Measurements from ENCODE around the gene AGAP1. TPM values are rescaled to one million over a fixed set of nuclear protein-coding genes. Genes with fewer than 3 reads are reported as not detected.

AGAP1 gene
- total RNA-seq, 1 donor from 2014 or later: 43.8 TPM

- H3K27ac Mint-ChIP-seq (ENCODE audit: unreplicated experiment): no peak overlapping the region
- no peak overlapping the region for H3K4me3 Mint-ChIP-seq (ENCODE audit: unreplicated experiment)
- TF ChIP-seq CTCF (IDR thresholded peaks at IDR 0.05): no peak
- peaks cover 8% of the 10 kb centered on the region for H3K36me3 Mint-ChIP-seq (ENCODE audit: unreplicated experiment)
- H3K4me1 Mint-ChIP-seq (ENCODE audit: unreplicated experiment): peaks cover 21% of the 10 kb centered on the region
- no peak for DNase-seq (ENCODE audit: extremely low spot score, unreplicated experiment)
- no peaks in the 10 kb centered on the region for H3K9me3 Mint-ChIP-seq (ENCODE audit: unreplicated experiment)
- H3K27me3 Mint-ChIP-seq (ENCODE audit: unreplicated experiment): no peaks in the 10 kb centered on the region
These were observed 219.3 kb downstream of the AGAP1 start for GRCh38 chr2:235713189-235713588.

- no peak for DNase-seq (ENCODE audit: extremely low spot score, unreplicated experiment)
- no peak for TF ChIP-seq CTCF (IDR thresholded peaks at IDR 0.05)
- H3K36me3 Mint-ChIP-seq (ENCODE audit: unreplicated experiment): peaks cover 4% of the 10 kb centered on the region
These were observed 221.8 kb downstream of the AGAP1 start for GRCh38 chr2:235715601-235716000.

GRCh38 chr2:235716875-235717496, 223.1 kb downstream of the AGAP1 start:
- Mint-ChIP-seq H3K27ac (ENCODE audit: unreplicated experiment) (no peak overlapping the region), H3K36me3 (ENCODE audit: unreplicated experiment) (peaks cover 2% of the 10 kb centered on the region), H3K4me1 (ENCODE audit: unreplicated experiment) (no peaks in the 10 kb centered on the region)

More at GRCh38 chr2:235715601-235716000, 221.8 kb downstream of the AGAP1 start:
- no peak overlapping the region for H3K4me3 Mint-ChIP-seq (ENCODE audit: unreplicated experiment)
- H3K9me3 Mint-ChIP-seq (ENCODE audit: unreplicated experiment): no peaks in the 10 kb centered on the region
- no peak overlapping the region for H3K27ac Mint-ChIP-seq (ENCODE audit: unreplicated experiment)
- no peaks in the 10 kb centered on the region for H3K4me1 Mint-ChIP-seq (ENCODE audit: unreplicated experiment)
- H3K27me3 Mint-ChIP-seq (ENCODE audit: unreplicated experiment): no peaks in the 10 kb centered on the region

GRCh38 chr2:235719146-235719942, 225.5 kb downstream of the AGAP1 start:
- Mint-ChIP-seq H3K36me3 (ENCODE audit: unreplicated experiment) (peaks cover 6% of the 10 kb centered on the region), H3K27me3 (ENCODE audit: unreplicated experiment) (no peaks in the 10 kb centered on the region), H3K27ac (ENCODE audit: unreplicated experiment) (no peak overlapping the region), H3K4me1 (ENCODE audit: unreplicated experiment) (no peaks in the 10 kb centered on the region), H3K4me3 (ENCODE audit: unreplicated experiment) (no peak overlapping the region), H3K9me3 (ENCODE audit: unreplicated experiment) (no peaks in the 10 kb centered on the region)
- no peak for DNase-seq (ENCODE audit: extremely low spot score, unreplicated experiment)
- no peak for TF ChIP-seq CTCF (IDR thresholded peaks at IDR 0.05)

More at GRCh38 chr2:235716875-235717496, 223.1 kb downstream of the AGAP1 start:
- Mint-ChIP-seq H3K27me3 (ENCODE audit: unreplicated experiment) (no peaks in the 10 kb centered on the region), H3K4me3 (ENCODE audit: unreplicated experiment) (no peak overlapping the region), H3K9me3 (ENCODE audit: unreplicated experiment) (no peaks in the 10 kb centered on the region)
- DNase-seq (ENCODE audit: extremely low spot score, unreplicated experiment): no peak
- no peak for TF ChIP-seq CTCF (IDR thresholded peaks at IDR 0.05)

- no peak for DNase-seq (ENCODE audit: extremely low spot score, unreplicated experiment)
- Mint-ChIP-seq H3K36me3 (ENCODE audit: unreplicated experiment) (peaks cover 6% of the 10 kb centered on the region), H3K4me1 (ENCODE audit: unreplicated experiment) (no peaks in the 10 kb centered on the region), H3K27ac (ENCODE audit: unreplicated experiment) (no peak overlapping the region), H3K27me3 (ENCODE audit: unreplicated experiment) (no peaks in the 10 kb centered on the region), H3K9me3 (ENCODE audit: unreplicated experiment) (no peaks in the 10 kb centered on the region), H3K4me3 (ENCODE audit: unreplicated experiment) (no peak overlapping the region)
- no peak for TF ChIP-seq CTCF (IDR thresholded peaks at IDR 0.05)
These were observed 227.8 kb downstream of the AGAP1 start for GRCh38 chr2:235721625-235722024.

All from osteocyte (in vitro differentiated cells).